Measurements from ENCODE around the gene LZTS2. TPM values are rescaled to one million over a fixed set of nuclear protein-coding genes. Genes with fewer than 3 reads are reported as not detected.

LZTS2 gene
- total RNA-seq, 1 donor from 2014 or later: 52.2 TPM

- H3K27me3 Mint-ChIP-seq (ENCODE audit: unreplicated experiment): peaks cover 11% of the 10 kb centered on the region
- peaks cover 20% of the 10 kb centered on the region for H3K4me1 Mint-ChIP-seq (ENCODE audit: unreplicated experiment)
Measured at GRCh38 chr10:101038484-101038883, 38.9 kb downstream of the LZTS2 start.

GRCh38 chr10:101040061-101040460 lies 40.5 kb downstream of the LZTS2 start:
- Mint-ChIP-seq H3K9me3 (ENCODE audit: unreplicated experiment) (no peaks in the 10 kb centered on the region), H3K27me3 (ENCODE audit: unreplicated experiment) (peaks cover 14% of the 10 kb centered on the region), H3K4me3 (ENCODE audit: unreplicated experiment) (no peak overlapping the region), H3K4me1 (ENCODE audit: unreplicated experiment) (peaks cover 20% of the 10 kb centered on the region), H3K36me3 (ENCODE audit: low read depth, unreplicated experiment) (peaks cover 23% of the 10 kb centered on the region), H3K27ac (ENCODE audit: unreplicated experiment) (no peak overlapping the region)
- TF ChIP-seq CTCF (IDR thresholded peaks at IDR 0.05; ENCODE audit: unreplicated experiment): no peak
- DNase-seq (ENCODE audit: low spot score): no peak

More at GRCh38 chr10:101038484-101038883, 38.9 kb downstream of the LZTS2 start:
- TF ChIP-seq CTCF (IDR thresholded peaks at IDR 0.05; ENCODE audit: unreplicated experiment): peak; percentile 37
- peak; percentile 40 for DNase-seq (ENCODE audit: low spot score)
- Mint-ChIP-seq H3K36me3 (ENCODE audit: low read depth, unreplicated experiment) (peaks cover 23% of the 10 kb centered on the region), H3K9me3 (ENCODE audit: unreplicated experiment) (no peaks in the 10 kb centered on the region), H3K27ac (ENCODE audit: unreplicated experiment) (no peak overlapping the region), H3K4me3 (ENCODE audit: unreplicated experiment) (no peak overlapping the region)

DNA sequence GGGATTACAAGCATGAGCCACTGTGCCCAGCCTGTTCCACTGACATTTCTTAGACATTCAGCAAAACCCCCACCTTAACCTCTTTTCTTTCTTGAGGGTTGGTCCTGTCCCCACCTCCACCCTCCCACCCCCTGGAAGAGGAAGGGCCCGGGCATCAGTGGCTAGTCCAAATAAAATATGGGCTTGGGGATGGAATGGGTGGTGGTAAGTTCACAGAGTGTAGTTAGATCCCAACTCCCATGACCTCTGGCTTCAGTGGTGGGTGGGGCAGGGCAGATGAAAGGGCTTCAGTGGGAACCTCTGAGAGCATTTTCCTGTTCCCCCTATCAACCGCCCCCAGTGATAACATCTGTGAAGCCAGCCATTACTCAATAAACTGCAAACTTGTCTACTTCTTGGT lies 41.2 kb downstream of the LZTS2 start:
- Mint-ChIP-seq H3K4me3 (ENCODE audit: unreplicated experiment) (no peak overlapping the region), H3K9me3 (ENCODE audit: unreplicated experiment) (no peaks in the 10 kb centered on the region), H3K36me3 (ENCODE audit: low read depth, unreplicated experiment) (peaks cover 19% of the 10 kb centered on the region), H3K27ac (ENCODE audit: unreplicated experiment) (no peak overlapping the region), H3K4me1 (ENCODE audit: unreplicated experiment) (peaks cover 20% of the 10 kb centered on the region), H3K27me3 (ENCODE audit: unreplicated experiment) (peaks cover 15% of the 10 kb centered on the region)
- no peak for TF ChIP-seq CTCF (IDR thresholded peaks at IDR 0.05; ENCODE audit: unreplicated experiment)
- no peak for DNase-seq (ENCODE audit: low spot score)

DNA sequence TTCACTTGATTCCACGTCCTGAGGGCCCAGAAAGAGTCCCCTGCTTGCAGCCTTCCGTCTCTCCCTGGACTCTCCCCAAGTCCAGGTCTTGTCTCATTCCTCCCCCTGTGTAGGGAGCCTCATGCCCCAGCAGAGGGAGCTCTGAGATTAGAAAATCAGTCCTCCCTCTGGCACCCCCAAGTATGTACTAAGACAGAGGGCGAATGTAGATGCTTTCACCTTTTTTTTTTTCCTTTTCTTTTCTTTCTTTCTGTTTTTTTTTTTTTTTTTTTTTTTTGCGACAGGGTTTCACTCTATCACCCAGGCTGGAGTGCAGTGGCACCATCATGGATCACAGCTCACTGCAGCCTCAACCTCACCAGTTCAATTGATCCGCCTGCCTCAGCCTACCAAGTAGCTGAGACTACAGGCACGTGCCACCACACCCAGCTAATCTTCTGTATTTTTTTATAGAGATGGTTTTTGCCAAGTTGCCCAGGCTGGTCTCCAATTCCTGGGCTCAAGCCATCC lies 41.7 kb downstream of the LZTS2 start:
- Mint-ChIP-seq H3K9me3 (ENCODE audit: unreplicated experiment) (no peaks in the 10 kb centered on the region), H3K27me3 (ENCODE audit: unreplicated experiment) (peaks cover 15% of the 10 kb centered on the region), H3K4me1 (ENCODE audit: unreplicated experiment) (peaks cover 20% of the 10 kb centered on the region), H3K36me3 (ENCODE audit: low read depth, unreplicated experiment) (peaks cover 15% of the 10 kb centered on the region), H3K4me3 (ENCODE audit: unreplicated experiment) (no peak overlapping the region), H3K27ac (ENCODE audit: unreplicated experiment) (no peak overlapping the region)
- peak; percentile 77 for DNase-seq (ENCODE audit: low spot score)
- TF ChIP-seq CTCF (IDR thresholded peaks at IDR 0.05; ENCODE audit: unreplicated experiment): peak; percentile 65

DNA sequence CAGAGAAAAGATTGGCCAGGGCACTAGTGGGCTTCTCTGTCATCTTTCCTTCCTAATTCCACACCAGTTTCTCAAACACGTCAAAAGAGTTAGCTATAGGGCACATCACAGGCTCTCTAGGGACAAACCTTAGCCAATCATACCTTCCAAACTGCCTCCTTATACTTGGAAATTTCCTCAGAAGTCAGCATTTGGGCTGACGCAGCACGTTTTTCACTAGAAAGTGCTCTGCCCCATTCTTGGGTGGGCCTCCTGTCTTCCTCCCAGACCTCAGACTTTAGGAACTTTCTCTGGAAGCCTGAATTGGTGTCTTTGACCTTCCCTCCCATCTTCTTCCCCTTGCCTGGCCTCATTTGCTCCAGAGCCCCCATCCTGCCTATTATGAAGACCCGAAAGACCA lies 42.5 kb downstream of the LZTS2 start:
- H3K9me3 Mint-ChIP-seq (ENCODE audit: unreplicated experiment): no peaks in the 10 kb centered on the region
- peaks cover 23% of the 10 kb centered on the region for H3K4me1 Mint-ChIP-seq (ENCODE audit: unreplicated experiment)
- peaks cover 11% of the 10 kb centered on the region for H3K36me3 Mint-ChIP-seq (ENCODE audit: low read depth, unreplicated experiment)
- peaks cover 15% of the 10 kb centered on the region for H3K27me3 Mint-ChIP-seq (ENCODE audit: unreplicated experiment)
- DNase-seq (ENCODE audit: low spot score): no peak
- peak overlapping the region; percentile 94 for H3K4me3 Mint-ChIP-seq (ENCODE audit: unreplicated experiment)
- H3K27ac Mint-ChIP-seq (ENCODE audit: unreplicated experiment): peak overlapping the region; percentile 100
- TF ChIP-seq CTCF (IDR thresholded peaks at IDR 0.05; ENCODE audit: unreplicated experiment): no peak
